Endodermal cell (in vitro differentiated cells): ENCODE measurements around the gene TLE3. TPM values are rescaled to one million over a fixed set of nuclear protein-coding genes. Genes with fewer than 3 reads are reported as not detected.
A peak's percentile ranks its signal among the peaks of the same experiment; 100 is the strongest.

Source experiments
- DNase-seq: peaks from one replicate; pipeline ENCODE4 v3.0.0-alpha.2; 2017
- H3K27ac ChIP-seq: 2 replicates; pipeline ENCODE4 v1.5.1; 2013; ENCODE audit warnings: mild to moderate bottlenecking, low read depth, low read length, moderate library complexity
- H3K27me3 ChIP-seq: 2 replicates; pipeline ENCODE4 v1.6.1; 2013; ENCODE audit warnings: mild to moderate bottlenecking, low read length, moderate library complexity; ENCODE audit not compliant: insufficient read depth, control insufficient read depth, poor library complexity, severe bottlenecking
- H3K36me3 ChIP-seq: 2 replicates; pipeline ENCODE4 v1.7.0; 2013; ENCODE audit warnings: mild to moderate bottlenecking, low read length, moderate library complexity; ENCODE audit not compliant: control insufficient read depth, insufficient read depth
- H3K4me1 ChIP-seq: one replicate; pipeline ENCODE4 v1.7.0; 2013; ENCODE audit warnings: low read length; ENCODE audit not compliant: control insufficient read depth, insufficient read depth
- H3K4me3 ChIP-seq: 2 replicates; pipeline ENCODE4 v1.5.1; 2013; ENCODE audit warnings: mild to moderate bottlenecking, low read length, moderate library complexity
- H3K9ac ChIP-seq: 2 replicates; pipeline ENCODE4 v1.6.1; 2013; ENCODE audit warnings: mild to moderate bottlenecking, low read length, moderate library complexity; ENCODE audit not compliant: poor library complexity, severe bottlenecking; ENCODE audit errors: extremely low read depth
- H3K9me3 ChIP-seq: 2 replicates; pipeline ENCODE4 v1.6.1; 2013; ENCODE audit warnings: mild to moderate bottlenecking, low read length, moderate library complexity; ENCODE audit not compliant: control insufficient read depth
- H3K27ac Mint-ChIP-seq: 2 replicates; pipeline ENCODE4 v1.8.0; 2020; ENCODE audit warnings: mixed read lengths
- H3K27me3 Mint-ChIP-seq: 2 replicates; pipeline ENCODE4 v1.8.0; 2021; ENCODE audit warnings: mild to moderate bottlenecking, mixed read lengths; ENCODE audit not compliant: insufficient read depth
- H3K36me3 Mint-ChIP-seq: 2 replicates; pipeline ENCODE4 v1.8.0; 2020; ENCODE audit warnings: low read depth, mixed read lengths
- H3K4me1 Mint-ChIP-seq: 2 replicates; pipeline ENCODE4 v1.8.0; 2020; ENCODE audit warnings: mixed read lengths
- H3K4me3 Mint-ChIP-seq: 2 replicates; pipeline ENCODE4 v1.8.0; 2020; ENCODE audit warnings: mild to moderate bottlenecking, moderate library complexity, mixed read lengths
- H3K9me3 Mint-ChIP-seq: 2 replicates; pipeline ENCODE4 v1.8.0; 2020; ENCODE audit warnings: mild to moderate bottlenecking, mixed read lengths
- CTCF ChIP-seq: fragments of 200-600 bp; sonication (generic); conservative IDR thresholded peaks from 2 replicates; pipeline ENCODE4 v1.5.0; 2021; ENCODE audit warnings: antibody characterized with exemption, mild to moderate bottlenecking
- WGBS, 2 experiments: methylation state at CpG; one replicate each; pipeline versions ENCODE4 v1.1.5 to v1.1.7; 2013; ENCODE audit warnings: missing lambda C conversion rate in 2 of 2, mixed read lengths in 1 of 2; ENCODE audit not compliant: insufficient coverage in 1 of 2, insufficient read length in 1 of 2; 5-methylcytosine and 5-hydroxymethylcytosine counted together
- total RNA-seq, 2 donors: library from RNA; stranded (reverse); fragmentation: NEBNext Ultra II Directional in 1 of 2; extraction: Animal tissue kit (Norgen Biotek cat#: 25700) in 1 of 2; gene quantifications; 2 replicates in 1 of 2; 3 replicates in 1 of 2; pipeline ENCODE4 v1.2.1, GENCODE V29; 2021

The TLE3 gene
- total RNA-seq, 2 donors from 2014 or later = 66.5 to 81.1 TPM

- H3K27ac Mint-ChIP-seq = no peak overlapping the region
- Histone ChIP-seq H3K27ac (no peak overlapping the region), H3K9me3 (peaks cover 16% of the 10 kb centered on the region), H3K9ac (no peak overlapping the region), H3K4me3 (no peak overlapping the region), H3K4me1 (no peaks in the 10 kb centered on the region), H3K27me3 (no peaks in the 10 kb centered on the region), H3K36me3 (no peaks in the 10 kb centered on the region)
- H3K9me3 Mint-ChIP-seq = peaks cover 19% of the 10 kb centered on the region
- no peak for TF ChIP-seq CTCF
- 86 to 100% methylated on average over 12 to 18 of the region's 18 CpGs for WGBS, 2 experiments
- no peak for DNase-seq
- H3K4me1 Mint-ChIP-seq = no peaks in the 10 kb centered on the region
- no peak overlapping the region for H3K4me3 Mint-ChIP-seq
- no peaks in the 10 kb centered on the region for H3K36me3 Mint-ChIP-seq
- peaks cover 12% of the 10 kb centered on the region for H3K27me3 Mint-ChIP-seq
These were observed 73.2 kb downstream of the TLE3 start for GRCh38 chr15:70024521-70024920.

GRCh38 chr15:70023769-70024491 lies 73.8 kb downstream of the TLE3 start:
- Histone ChIP-seq H3K9me3 (peaks cover 16% of the 10 kb centered on the region), H3K4me3 (no peak overlapping the region), H3K27me3 (no peaks in the 10 kb centered on the region), H3K4me1 (no peaks in the 10 kb centered on the region), H3K9ac (no peak overlapping the region), H3K27ac (no peak overlapping the region), H3K36me3 (no peaks in the 10 kb centered on the region)
- no peaks in the 10 kb centered on the region for H3K36me3 Mint-ChIP-seq
- H3K27ac Mint-ChIP-seq = no peak overlapping the region
- H3K4me3 Mint-ChIP-seq = no peak overlapping the region
- WGBS, 2 experiments = 83 to 86% methylated on average over 11 to 16 of the region's 16 CpGs
- H3K9me3 Mint-ChIP-seq = peaks cover 19% of the 10 kb centered on the region
- peaks cover 10% of the 10 kb centered on the region for H3K27me3 Mint-ChIP-seq
- no peaks in the 10 kb centered on the region for H3K4me1 Mint-ChIP-seq
- peak; percentile 33 for DNase-seq
- TF ChIP-seq CTCF = no peak

- H3K4me3 Mint-ChIP-seq = no peak overlapping the region
- H3K27me3 Mint-ChIP-seq = peaks cover 10% of the 10 kb centered on the region
- DNase-seq = peak; percentile 35
- 93% methylated on average over 5 to 7 of the region's 7 CpGs for WGBS, 2 experiments
- H3K4me1 ChIP-seq = no peaks in the 10 kb centered on the region
- no peak overlapping the region for H3K27ac ChIP-seq
- peaks cover 19% of the 10 kb centered on the region for H3K9me3 Mint-ChIP-seq
- no peak overlapping the region for H3K4me3 ChIP-seq
- no peak for TF ChIP-seq CTCF
- H3K36me3 Mint-ChIP-seq = no peaks in the 10 kb centered on the region
- no peaks in the 10 kb centered on the region for H3K27me3 ChIP-seq
- no peak overlapping the region for H3K27ac Mint-ChIP-seq
- H3K4me1 Mint-ChIP-seq = no peaks in the 10 kb centered on the region
- H3K9ac ChIP-seq = no peak overlapping the region
- H3K36me3 ChIP-seq = no peaks in the 10 kb centered on the region
- H3K9me3 ChIP-seq = peaks cover 16% of the 10 kb centered on the region
These were observed 74.5 kb downstream of the TLE3 start for GRCh38 chr15:70023064-70023768.
